ENCODE data around the gene MLLT11.
"Not testable (repeated sequence)": the region's sequence is repeated elsewhere in the genome, so short reads cannot be mapped to it uniquely, and the experiment has no call there.

Gene MLLT11

DNA sequence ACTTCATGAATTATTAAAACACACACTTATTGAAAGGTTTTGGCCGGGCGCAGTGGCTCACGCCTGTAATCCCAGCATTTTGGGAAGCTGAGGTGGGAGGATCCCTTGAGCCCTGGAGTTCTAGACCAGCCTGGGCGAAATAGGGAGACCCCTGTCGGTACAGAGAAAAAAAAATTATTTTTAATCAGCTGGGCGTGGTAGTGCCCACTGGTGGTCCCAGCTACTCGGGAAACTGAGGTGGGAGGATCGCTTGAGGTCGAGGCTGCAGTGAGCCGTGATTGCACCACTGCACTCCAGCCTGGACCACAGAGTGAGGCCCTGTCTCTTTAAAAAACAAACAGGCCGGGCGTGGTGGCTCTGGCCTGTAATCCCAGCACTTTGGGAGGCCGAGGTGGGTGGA, 12.0 kb downstream of the MLLT11 start:
- Histone ChIP-seq H3K4me3 (no peak overlapping the region), H4K20me1 (peaks cover 0 to 6% (median 2%) of the 10 kb centered on the region in 11 experiments; a peak in 5 of 22 replicates), H3K9me3 (replicated peaks in 1 of 11) (no peaks in the 10 kb centered on the region), H3K36me3 (peaks cover 0 to 56% (median 32%) of the 10 kb centered on the region in 11 experiments; a peak in 21 of 22 replicates), H3K4me2 (peak overlapping the region in 9 of 11 experiments; percentile 71 to 94 (median 86); a peak in 13 of 22 replicates), H3K27me3 (no peaks in the 10 kb centered on the region), H3K27ac (0 out of 22 replicates have a peak overlapping the region, but pooled peaks of 1 of the 11 experiments have one; percentile 96), H3K4me1 (peaks cover 27 to 41% (median 35%) of the 10 kb centered on the region in 10 experiments), H3K9ac (no peak overlapping the region; a peak in 1 of 22 replicates)
- TF ChIP-seq Cebpa-rat (IDR thresholded peaks at IDR 0.05) = no peak

- H3K9ac ChIP-seq = no peak overlapping the region
- H3K9me3 ChIP-seq (replicated peaks in 1 of 11) = no peaks in the 10 kb centered on the region
- peak overlapping the region in 2 of 11 experiments; percentile 10 to 14; a peak in 2 of 22 replicates for H3K27ac ChIP-seq
- H3K36me3 ChIP-seq = peaks cover 0 to 19% (median 0%) of the 10 kb centered on the region in 11 experiments; a peak in 3 of 22 replicates
- H3K4me2 ChIP-seq = no peak overlapping the region
- no peak overlapping the region for H3K4me3 ChIP-seq
- H3K4me1 ChIP-seq = peaks cover 8 to 18% (median 10%) of the 10 kb centered on the region in 10 experiments; a peak in 18 of 20 replicates
- H3K27me3 ChIP-seq = no peaks in the 10 kb centered on the region
- TF ChIP-seq Cebpa-rat (IDR thresholded peaks at IDR 0.05) = no peak
- H4K20me1 ChIP-seq = no peaks in the 10 kb centered on the region
These were observed 25.9 kb downstream of the MLLT11 start for GRCh38 chr1:151085953-151086559.

DNA sequence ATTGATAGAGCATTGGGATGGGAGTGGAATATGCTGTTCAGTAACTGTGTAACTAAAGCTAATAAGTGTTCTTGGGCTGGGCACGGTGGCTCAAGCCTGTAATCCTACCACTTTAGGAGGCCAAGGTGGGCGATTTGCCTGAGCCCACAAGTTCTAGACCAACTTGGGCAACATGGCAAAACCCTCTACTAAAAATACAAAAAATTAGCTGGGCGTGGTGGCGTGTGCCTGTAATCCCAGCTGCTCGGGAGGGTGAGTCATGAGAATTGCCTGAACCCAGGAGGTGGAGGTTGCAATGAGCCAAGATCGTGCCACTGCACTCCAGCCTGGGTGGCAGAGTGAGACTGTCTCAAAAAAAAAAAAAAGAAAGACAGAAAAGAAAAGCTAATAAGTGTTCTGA, 37.2 kb downstream of the MLLT11 start:
- peak overlapping the region in 1 of 11 experiments; percentile 21; a peak in 1 of 22 replicates for H3K27ac ChIP-seq
- peaks cover 0 to 13% (median 2%) of the 10 kb centered on the region in 10 experiments; a peak in 8 of 20 replicates for H3K4me1 ChIP-seq
- H3K9me3 ChIP-seq (replicated peaks in 1 of 11); H4K20me1 ChIP-seq; H3K9ac ChIP-seq; H3K36me3 ChIP-seq; H3K4me3 ChIP-seq; H3K27me3 ChIP-seq: not testable (repeated sequence)
- peak overlapping the region in 5 of 11 experiments; percentile 5 to 55 (median 22); a peak in 5 of 22 replicates for H3K4me2 ChIP-seq

DNA sequence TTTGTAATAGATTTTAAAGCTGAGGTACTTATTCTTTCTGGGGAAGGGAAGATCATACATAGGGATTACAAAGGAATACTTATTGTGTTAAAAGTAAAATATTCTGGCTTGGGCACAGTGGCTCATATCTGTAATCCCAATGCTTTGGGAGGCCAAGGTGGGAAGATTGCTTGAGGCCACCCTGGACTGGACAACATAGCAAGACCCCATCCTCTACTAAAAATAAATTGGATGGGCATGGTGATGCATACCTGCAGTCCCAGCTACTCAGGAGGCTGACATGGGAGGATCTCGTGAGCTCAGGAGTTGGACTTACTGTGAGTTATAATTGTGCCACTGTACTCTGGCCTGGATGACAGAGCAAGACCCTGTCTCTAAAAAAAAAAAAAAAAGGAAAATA, 37.9 kb downstream of the MLLT11 start:
- no peaks in the 10 kb centered on the region for H3K27me3 ChIP-seq
- no peak overlapping the region for H3K4me3 ChIP-seq
- TF ChIP-seq Cebpa-rat (IDR thresholded peaks at IDR 0.05) = no peak
- H4K20me1 ChIP-seq = no peaks in the 10 kb centered on the region
- H3K27ac ChIP-seq = no peak overlapping the region
- H3K9ac ChIP-seq = no peak overlapping the region
- peaks cover 0 to 6% (median 0%) of the 10 kb centered on the region in 11 experiments; a peak in 3 of 22 replicates for H3K36me3 ChIP-seq
- no peak overlapping the region for H3K4me2 ChIP-seq
- peaks cover 0 to 13% (median 2%) of the 10 kb centered on the region in 10 experiments; a peak in 8 of 20 replicates for H3K4me1 ChIP-seq
- H3K9me3 ChIP-seq (replicated peaks in 1 of 11) = no peaks in the 10 kb centered on the region

DNA sequence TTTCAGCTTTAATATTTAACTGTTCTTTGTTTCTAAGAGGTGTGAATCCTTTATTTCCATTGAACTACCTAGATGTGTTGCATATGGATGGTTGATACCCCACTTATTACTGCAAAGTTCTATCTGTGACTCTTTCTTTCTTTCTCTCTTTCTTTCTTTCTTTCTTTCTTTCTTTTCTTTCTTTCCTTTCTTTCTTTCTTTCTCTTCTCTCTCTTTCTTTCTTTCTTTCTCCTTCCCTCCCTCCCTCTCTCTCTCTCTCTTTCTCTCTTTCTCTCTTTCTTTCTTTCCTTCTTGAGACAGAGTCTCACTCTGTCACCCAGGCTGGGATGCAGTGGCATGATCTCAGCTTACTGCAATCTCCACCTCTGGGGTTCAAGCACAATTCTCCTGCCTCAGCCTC, 44.4 kb downstream of the MLLT11 start:
- Histone ChIP-seq H3K4me1 (peaks cover 0 to 13% (median 0%) of the 10 kb centered on the region in 10 experiments; a peak in 6 of 20 replicates), H3K4me3 (no peak overlapping the region), H3K27ac (no peak overlapping the region), H3K9me3 (replicated peaks in 1 of 11) (no peaks in the 10 kb centered on the region), H3K27me3 (no peaks in the 10 kb centered on the region), H3K4me2 (no peak overlapping the region), H3K9ac (no peak overlapping the region), H3K36me3 (peaks cover 0 to 24% (median 15%) of the 10 kb centered on the region in 11 experiments; a peak in 16 of 22 replicates), H4K20me1 (no peaks in the 10 kb centered on the region)
- TF ChIP-seq Cebpa-rat (IDR thresholded peaks at IDR 0.05) = no peak

DNA sequence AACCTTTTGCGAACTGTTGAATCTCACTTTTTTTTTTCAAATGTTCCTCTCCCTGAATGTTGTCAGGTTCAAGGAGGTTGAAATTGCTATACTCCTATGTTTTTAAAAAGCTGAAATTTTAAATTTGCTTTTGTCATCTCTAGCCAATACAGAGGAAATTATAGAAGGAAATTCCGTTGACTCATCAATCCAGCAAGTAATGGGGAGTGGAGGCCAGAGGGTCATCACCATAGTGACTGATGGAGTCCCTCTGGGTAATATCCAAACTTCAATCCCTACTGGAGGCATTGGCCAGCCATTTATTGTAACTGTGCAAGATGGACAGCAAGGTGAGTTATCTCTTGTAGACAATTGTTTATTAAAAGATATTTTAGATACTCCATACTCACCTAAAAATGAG, 46.7 kb downstream of the MLLT11 start:
- Histone ChIP-seq H3K4me3 (no peak overlapping the region), H3K4me1 (peaks cover 0 to 13% (median 0%) of the 10 kb centered on the region in 10 experiments; a peak in 6 of 20 replicates), H4K20me1 (no peaks in the 10 kb centered on the region), H3K9me3 (replicated peaks in 1 of 11) (no peaks in the 10 kb centered on the region), H3K36me3 (peaks cover 0 to 33% (median 16%) of the 10 kb centered on the region in 11 experiments; a peak in 17 of 22 replicates), H3K27ac (no peak overlapping the region), H3K9ac (no peak overlapping the region), H3K27me3 (no peaks in the 10 kb centered on the region), H3K4me2 (peak overlapping the region in 2 of 11 experiments; percentile 7 to 15; a peak in 2 of 22 replicates)
- TF ChIP-seq Cebpa-rat (IDR thresholded peaks at IDR 0.05) = no peak

DNA sequence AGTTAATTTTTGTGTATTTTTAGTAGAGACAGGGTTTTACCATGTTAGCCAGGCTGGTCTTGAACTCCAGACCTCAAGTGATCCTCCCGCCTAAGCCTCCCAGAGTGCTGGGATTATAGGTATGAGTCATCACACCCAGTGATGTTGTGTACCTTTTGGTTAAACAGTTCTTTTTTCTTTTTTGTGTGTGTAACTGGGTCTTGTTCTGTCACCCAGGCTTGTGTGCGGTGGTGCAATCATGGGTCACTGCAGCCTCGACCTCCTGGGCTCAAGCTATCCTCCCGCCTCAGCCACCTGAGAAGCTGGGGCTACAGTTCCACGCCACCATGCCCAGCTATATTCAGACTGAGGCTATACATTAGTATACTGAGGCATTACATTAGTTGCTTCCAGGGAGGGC, 48.1 kb downstream of the MLLT11 start:
- Histone ChIP-seq H3K9ac (no peak overlapping the region), H3K4me1 (peaks cover 0 to 13% (median 0%) of the 10 kb centered on the region in 10 experiments; a peak in 6 of 20 replicates), H3K27me3 (no peaks in the 10 kb centered on the region), H3K4me2 (no peak overlapping the region), H4K20me1 (no peaks in the 10 kb centered on the region), H3K27ac (no peak overlapping the region), H3K9me3 (replicated peaks in 1 of 11) (no peaks in the 10 kb centered on the region), H3K36me3 (peaks cover 0 to 33% (median 16%) of the 10 kb centered on the region in 11 experiments; a peak in 17 of 22 replicates), H3K4me3 (no peak overlapping the region)
- no peak for TF ChIP-seq Cebpa-rat (IDR thresholded peaks at IDR 0.05)

GRCh38 chr1:151113877-151114276, 53.7 kb downstream of the MLLT11 start:
- H3K27me3 ChIP-seq = no peaks in the 10 kb centered on the region
- TF ChIP-seq Cebpa-rat (IDR thresholded peaks at IDR 0.05) = no peak
- H4K20me1 ChIP-seq = no peaks in the 10 kb centered on the region
- H3K9ac ChIP-seq = no peak overlapping the region
- H3K36me3 ChIP-seq = peaks cover 7 to 36% (median 19%) of the 10 kb centered on the region in 11 experiments; a peak in 20 of 22 replicates
- H3K9me3 ChIP-seq (replicated peaks in 1 of 11) = no peaks in the 10 kb centered on the region
- H3K4me3 ChIP-seq = no peak overlapping the region
- no peaks in the 10 kb centered on the region for H3K4me1 ChIP-seq
- H3K27ac ChIP-seq = no peak overlapping the region
- no peak overlapping the region for H3K4me2 ChIP-seq
